Measurements from ENCODE around the gene CDH13.
A peak's percentile ranks its signal among the peaks of the same experiment; 100 is the strongest.

The CDH13 gene

DNA sequence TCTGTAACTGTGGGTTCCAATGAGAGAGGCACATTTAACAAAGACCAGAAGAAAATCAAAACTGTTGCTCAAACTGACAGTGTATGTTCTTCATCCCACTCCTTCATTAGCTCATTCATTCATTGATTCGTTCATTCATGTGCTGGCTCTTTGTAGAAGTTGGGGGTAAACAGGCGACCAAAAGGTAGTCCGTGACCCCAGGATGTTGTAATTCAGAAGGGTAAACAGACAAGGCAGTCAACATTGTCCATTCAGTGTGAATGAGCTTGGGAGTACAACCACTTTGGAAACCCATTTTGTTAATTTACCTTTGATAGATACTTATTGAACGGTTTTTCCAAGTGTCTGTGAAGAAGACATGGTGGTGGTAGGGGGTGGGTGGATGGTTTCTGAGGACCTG lies 26.1 kb downstream of the CDH13 start:
- DNase-seq (ENCODE audit: low spot score), result no peak

DNA sequence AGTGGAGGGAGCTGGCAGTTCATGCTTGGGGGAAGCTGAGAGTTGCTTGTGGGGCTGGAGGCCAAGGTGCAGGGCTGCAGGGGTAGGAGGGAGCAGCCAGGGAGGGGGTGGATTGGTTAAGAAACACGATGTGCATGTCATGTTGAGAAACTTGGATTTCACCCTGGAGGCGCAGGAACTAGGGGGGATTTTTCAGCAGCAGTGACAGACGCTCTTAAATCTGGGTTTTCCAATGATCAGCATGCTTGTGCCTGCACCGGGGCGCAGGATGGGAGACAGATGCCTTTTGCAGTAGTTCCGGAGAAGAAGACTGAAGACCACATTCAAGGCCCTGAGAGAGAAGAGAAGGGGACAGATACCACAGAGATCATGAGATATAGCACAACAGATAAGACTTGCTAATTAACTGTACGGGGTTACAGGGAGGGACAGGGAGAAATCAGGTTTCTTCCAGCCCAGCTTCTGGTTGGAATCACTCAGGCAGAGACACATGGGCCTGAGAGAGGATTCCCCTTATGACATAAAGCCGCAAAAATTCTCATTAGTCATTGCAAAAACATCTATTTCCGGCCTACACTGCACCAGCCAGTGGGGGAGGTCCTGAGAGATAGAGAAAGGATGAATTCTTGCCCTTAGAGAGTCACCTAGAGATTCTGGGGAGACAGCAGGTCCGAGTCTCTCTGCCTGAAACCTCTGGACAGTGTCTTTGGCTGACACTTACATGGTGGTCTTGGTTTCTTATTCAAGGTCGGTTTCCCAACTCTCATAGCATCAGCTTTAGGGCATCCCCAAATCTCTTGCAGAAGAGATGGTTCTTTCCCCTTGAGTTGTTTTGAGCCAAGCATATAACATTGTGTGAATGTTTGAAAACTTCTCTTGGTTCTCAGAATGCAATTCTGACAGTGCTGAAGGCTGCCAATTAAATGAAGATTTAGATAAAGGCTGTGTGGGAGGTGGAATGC lies 27.1 kb downstream of the CDH13 start:
- peak; percentile 61 for DNase-seq (ENCODE audit: low spot score)

DNA sequence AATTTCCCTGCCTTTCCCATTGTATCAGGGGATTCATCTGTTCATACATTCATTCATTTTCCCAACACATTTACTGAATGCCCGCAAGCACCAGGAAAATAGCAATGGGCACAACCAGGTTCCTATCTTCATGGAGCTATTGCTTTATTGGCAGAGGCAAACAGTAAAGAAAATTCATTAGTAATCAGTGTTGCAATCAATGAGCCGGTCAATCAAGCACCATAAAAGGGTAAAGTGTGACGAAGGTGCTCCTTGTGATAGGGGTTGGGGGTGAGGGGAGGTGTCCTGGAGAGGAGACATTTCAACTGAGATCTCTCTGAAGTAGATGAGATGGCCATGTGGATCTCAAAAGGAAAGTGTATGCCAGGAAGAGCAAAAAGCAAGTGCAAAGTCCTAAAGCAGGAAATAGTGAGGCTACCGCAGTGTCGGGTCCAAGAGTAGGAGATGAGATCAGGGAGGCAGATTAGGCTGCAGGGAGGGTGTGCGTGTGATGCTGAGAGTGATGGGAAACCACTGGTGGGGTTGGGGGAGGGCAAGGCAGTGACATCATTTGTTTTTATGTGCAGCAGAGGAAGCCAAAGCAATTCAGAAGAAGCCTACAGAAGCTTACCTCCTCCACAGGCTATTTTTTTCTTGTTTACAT lies 28.4 kb downstream of the CDH13 start:
- peak; percentile 71 for DNase-seq (ENCODE audit: low spot score)

DNA sequence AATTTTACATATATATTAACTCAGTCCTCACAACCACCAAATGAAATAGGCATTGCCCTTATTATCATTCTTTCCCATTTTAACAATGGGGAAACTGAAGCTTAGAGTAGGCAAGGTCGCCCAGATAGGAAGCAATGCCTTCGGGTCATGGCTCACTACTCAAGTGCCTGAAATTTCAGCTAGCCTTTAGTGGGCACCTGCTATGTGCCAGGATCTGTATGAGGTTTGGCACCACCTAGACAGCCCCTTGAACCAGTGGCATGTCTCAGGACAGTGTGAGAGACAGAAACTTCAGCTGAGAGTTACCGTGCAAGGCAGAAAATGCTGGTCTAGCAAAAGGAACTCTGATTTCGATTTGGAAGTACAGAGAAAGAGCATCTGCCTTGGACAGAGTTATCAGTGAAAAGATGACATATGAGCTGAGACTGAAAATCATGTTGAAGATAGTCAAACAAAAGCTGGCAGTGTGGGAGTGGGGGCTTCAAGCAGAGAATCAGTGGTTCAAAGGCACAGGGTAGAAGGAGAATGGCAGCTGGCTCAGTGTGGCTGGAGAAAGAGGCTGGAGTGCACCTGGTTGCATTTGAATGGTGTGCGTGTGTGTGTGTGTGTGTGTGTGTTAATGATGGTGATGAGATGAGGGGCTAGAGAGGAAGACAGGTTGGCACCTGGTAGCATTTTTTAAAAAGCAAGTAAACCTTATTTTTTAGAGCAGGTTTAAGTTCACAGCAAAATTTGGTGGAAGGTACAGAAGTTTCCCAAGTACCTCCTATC lies 29.1 kb downstream of the CDH13 start:
- no peak for DNase-seq (ENCODE audit: low spot score)

DNA sequence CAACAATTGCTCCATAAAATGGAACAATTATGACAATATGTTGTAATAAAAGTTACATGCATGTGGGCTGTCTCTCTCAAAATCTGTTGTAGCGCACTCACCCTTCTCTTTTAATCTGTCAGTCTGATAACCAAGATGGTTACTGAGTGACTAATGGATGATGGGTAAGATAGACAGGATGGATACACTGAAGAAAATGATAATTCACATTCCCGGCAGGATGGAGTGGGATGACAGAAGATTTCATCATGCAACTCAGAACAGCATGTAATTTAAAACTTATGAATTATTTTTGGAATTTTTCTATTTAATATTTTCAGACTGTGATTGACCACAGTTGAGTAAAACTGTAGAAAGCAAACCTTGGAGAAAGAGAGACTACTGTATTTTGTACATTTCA lies 30.5 kb downstream of the CDH13 start:
- no peak for DNase-seq (ENCODE audit: low spot score)

DNA sequence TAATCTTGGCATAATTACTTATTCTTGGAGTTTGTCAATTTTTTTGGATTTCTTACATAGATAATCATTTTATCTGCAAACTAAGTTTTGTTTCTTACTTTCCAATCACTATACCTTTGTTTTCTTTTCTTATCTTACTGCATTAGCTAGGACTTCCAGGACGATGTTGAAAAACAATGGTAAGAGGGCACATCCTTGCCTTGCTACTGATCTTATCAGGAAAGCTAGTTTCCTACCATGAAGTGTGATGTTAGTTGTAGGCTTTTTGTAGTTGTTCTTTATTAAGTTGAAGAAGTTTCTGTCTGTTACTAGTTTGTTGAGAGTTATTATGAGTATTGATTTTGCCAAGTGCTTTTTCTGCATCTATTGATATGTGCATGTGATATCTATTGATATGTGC lies 31.0 kb downstream of the CDH13 start:
- no peak for DNase-seq (ENCODE audit: low spot score)

DNA sequence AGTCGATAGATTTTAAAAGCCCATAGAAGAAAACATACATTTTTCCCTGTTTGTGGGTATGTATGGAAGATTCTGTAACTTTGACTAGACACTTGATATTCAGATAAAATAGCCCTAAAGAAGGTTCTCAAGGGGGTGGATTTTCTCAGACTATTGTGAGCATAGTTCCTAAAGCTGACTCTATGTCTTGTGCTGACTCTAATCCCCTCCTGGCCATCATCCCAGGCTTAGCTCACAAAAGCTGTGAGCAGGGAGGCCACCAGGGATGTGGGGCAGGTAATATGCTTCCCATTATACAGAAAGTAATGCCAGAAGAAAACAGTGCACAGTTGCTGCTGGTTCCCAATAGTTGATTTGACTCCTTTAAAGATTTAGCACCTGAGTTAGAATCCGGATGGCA lies 32.0 kb downstream of the CDH13 start:
- DNase-seq (ENCODE audit: low spot score), result no peak

DNA sequence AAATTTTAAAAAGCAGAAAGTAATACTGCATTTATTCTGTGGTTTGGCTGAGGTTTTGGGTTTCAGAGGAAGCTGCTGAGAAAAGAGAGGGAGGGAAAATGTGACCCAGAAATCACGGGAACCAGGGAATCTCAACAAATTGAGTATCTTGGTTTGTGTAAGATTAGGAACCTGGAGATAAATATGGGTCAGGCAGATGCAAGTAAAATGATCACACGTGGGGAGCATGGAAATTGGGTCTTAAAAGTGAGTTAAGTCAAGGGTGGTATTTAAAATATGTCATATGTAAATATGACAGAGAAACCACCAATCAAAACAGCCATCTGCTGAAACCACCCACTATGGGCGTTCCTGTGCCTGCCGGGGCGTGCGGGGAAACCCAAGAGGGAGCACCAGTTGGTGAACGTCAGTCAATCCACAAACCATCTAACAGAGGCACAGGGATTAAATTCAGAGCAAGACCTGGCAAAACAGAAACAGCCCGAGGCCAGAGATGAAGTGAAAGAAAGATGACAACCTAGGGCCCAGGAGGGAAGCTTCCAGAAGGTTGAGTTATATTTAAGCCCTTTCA lies 33.4 kb downstream of the CDH13 start:
- peak; percentile 44 for DNase-seq (ENCODE audit: low spot score)

DNA sequence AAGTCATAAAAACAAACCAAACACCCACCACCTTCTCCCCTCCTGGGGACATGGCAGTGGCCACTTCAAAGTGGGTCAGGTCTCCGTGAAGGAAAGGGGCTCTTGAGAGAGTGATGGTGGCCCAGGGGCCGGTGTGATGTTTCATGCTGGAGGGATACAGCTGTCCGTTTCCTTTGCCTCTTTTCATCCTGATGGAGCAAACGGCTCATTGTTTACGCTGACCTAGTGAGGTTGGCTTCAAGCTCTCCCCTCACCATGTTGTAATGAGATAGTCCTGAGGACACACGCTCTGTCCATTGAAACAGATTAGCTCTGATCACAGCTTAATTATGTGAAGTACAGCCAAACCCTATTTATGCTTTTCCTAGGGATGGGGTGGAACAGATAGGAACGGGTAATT lies 34.2 kb downstream of the CDH13 start:
- no peak for DNase-seq (ENCODE audit: low spot score)

DNA sequence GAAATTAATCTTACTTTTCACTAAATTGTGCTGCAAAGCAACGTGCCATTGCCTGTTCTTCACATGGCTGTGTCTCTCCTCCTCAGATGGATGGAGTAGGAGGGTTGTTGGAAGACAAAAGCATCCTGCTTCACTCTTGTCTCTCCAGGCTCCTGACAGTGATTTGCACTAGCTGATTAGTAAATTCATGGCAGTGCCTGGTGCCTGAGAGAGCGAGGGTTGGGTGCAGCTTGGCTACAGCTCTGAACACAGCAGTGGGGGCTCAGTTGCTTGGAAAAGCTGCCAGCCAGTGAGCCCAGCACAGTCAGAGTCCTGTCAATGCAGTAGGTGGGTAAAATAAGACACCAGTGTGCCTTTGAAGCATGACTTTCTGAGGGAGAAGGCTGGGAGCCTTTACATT lies 37.4 kb downstream of the CDH13 start:
- no peak for DNase-seq (ENCODE audit: low spot score)

DNA sequence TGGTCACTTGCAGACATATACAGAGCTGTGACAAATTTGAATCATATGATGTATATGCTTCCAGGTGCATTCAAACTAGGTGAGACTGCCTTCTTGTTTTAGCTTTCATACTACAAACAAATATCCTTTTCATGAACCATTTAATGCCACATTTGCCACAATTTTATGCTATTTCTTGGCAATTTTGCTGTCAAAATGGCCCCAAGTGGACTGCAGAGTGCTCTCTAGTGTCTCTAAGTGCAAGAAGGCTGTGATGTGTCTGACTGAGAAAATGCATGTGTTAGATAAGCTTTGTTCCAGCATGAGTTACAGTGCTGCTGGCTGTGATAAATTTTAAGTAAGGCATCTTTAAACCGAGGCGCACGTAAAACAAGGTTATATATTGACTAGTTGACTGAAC lies 38.3 kb downstream of the CDH13 start:
- DNase-seq (ENCODE audit: low spot score), result no peak

DNA sequence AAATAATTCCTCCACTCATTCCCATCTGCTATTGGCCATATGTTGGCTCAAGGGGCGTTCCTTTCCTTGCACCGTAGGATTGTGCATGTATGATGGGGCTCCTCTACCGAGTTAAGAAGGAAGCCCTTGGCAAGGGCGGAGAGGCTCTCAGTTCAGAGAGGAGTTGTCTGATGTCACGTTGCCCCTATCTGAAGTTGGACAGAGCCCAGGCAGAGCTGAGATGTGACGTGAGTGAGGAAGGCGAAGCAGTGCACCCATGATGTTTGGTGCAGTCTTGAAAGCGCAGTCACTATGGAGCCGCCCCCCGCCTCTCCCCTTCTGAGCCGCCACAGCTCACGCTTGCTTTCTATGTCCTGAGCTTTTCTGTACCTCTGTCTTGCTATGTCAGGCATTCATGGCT lies 40.7 kb downstream of the CDH13 start:
- DNase-seq (ENCODE audit: low spot score), result no peak

DNA sequence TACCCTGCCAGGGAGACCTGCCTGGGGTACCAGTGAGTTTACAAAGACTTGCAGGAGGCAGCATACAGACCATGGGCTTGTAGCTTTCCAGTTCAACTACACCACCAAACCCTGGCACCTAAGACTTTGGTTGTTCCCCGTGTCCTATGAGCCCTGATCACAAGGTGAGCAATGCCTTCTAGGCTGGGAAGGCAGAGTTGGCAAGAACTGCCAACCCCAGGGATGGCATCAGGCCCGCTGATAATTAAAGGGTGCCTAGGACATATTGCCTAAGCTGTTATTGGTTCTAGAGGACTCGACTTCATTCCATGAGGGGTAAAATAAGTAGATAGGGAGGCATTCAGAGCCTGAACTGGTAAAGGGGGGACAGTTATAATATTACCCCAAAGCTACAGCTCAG lies 41.3 kb downstream of the CDH13 start:
- DNase-seq (ENCODE audit: low spot score), result no peak

DNA sequence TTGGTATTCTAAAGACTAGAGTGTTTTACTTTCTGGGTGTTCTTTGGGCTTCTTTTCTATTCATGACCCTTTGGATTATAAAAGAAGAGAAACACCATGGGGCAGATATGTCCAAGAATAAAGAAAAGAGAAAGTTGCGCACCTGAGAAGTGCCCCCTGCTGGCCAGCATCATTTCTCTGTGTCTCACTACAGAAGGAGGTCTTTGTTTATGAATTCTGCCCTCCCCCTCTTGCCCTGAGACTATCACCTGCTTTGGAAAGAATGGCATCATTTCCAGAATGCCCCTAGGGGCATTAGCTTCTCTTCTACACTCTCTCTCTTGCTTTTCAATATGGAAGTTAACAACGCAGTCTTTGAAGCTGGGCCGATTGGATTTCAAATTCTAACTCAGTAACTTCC lies 45.0 kb downstream of the CDH13 start:
- peak; percentile 34 for DNase-seq (ENCODE audit: low spot score)

DNA sequence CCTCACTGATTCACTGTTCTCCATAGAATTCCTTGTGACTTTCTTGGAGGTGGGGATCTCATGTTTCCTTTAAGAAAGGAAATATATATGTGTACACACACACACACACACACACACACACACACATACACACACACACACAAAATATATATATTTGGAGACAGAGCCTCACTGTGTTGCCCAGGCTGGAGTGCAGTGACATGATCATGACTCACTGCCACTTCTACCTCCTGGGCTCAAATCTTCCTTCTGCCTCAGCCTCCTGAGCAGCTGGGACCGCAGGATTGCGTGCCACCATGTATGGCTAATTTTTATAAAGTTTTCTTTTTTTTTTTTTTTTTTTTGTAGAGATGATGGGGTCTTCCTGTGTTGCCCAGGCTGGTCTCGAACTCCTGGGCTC lies 45.9 kb downstream of the CDH13 start:
- no peak for DNase-seq (ENCODE audit: low spot score)

DNA sequence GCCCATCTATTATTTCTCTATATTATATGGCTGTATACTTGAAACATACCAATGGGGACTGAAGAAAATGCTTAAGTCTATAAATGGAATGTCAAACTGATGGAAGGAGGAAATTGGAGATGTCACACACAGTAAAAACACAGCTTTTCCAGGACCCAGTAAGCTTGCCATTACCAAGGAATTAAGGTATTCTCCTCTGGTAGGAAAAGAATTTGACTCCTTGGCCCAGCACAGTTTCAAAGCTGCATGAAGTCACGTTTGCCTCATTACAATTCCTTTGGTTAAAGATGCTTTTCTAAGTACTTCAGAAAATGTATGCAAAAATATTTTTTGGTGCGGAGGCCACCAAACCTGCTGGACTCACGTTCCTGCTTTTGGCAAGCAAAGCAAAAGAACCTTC lies 48.5 kb downstream of the CDH13 start:
- DNase-seq (ENCODE audit: low spot score), result no peak

DNA sequence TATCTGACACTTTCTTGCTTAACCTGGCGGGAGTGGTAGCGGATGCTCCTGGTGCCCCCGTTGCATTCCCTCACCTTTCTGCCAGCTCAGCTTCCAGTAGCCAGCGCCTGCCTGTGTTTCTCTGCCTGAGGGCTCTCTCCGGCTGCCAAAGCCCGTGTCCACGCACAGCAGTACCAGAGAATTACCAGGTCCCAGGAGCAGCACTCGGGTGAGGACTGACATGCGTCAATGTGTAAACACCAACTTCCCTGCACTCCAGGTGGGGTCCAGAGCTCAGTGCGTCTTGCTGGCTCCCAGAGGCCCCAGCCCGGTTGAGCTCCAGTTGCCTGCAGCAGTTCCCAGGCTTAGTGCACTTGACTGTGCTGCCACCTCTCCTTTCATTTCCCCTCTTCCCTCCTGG lies 54.8 kb downstream of the CDH13 start:
- no peak for DNase-seq (ENCODE audit: low spot score)

DNA sequence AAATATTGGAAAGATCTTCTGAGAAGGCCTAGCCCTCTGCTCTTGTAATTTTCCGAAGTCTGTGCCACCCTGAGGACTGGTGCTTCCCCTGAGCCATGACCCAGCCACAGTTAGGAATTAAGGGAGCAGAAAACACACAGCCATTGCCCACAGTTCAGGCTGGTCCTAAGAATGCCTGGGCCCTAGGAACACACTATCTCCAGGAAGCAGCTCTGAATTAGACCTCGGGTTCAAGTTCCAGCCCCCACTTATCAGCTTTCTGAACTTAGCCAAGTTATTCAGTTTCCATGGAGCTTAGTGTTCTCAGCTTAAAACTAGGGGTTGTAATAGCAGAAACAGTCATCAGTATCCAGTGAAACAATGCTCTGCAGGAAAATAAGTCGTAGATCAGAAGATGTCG lies 56.0 kb downstream of the CDH13 start:
- no peak for DNase-seq (ENCODE audit: low spot score)

DNA sequence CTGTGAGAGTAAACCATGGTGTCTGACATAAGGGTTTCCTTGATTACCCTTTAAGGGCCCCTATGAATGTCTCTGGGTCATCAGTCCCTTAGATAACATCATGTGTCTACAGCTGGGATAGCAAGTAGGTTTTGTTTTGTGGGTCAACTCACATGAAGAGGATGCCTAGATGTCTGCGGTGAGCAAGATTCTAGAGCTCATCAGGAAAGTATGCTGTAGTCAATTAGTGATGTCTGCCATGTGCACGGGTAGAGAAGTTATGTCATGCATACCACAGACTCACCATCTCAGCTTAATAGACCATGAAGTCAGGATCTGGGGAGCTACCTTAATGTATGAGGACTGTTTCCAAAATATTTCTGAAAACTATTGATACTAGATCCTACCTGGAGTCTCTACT lies 57.5 kb downstream of the CDH13 start:
- no peak for DNase-seq (ENCODE audit: low spot score)

DNA sequence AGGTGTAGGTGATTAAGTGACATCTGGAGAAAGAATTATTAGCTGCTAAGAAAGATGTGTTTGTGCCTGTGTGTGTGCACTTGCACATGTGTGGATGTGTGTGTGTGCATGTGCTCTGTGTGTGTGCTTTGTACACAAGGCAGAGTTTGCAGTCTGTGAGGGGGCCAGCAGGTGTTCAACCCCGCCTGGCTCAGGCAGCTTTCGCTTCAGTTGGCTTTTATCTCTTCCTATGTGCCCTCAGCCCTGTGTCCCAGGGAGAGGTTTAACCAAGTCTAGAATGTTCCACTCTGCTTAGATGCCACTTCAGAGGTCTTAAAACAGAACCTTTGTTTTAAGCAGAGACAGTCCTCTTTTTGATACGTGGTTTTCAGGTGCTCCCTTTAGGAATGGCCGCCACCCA lies 58.8 kb downstream of the CDH13 start:
- DNase-seq (ENCODE audit: low spot score), result no peak

DNA sequence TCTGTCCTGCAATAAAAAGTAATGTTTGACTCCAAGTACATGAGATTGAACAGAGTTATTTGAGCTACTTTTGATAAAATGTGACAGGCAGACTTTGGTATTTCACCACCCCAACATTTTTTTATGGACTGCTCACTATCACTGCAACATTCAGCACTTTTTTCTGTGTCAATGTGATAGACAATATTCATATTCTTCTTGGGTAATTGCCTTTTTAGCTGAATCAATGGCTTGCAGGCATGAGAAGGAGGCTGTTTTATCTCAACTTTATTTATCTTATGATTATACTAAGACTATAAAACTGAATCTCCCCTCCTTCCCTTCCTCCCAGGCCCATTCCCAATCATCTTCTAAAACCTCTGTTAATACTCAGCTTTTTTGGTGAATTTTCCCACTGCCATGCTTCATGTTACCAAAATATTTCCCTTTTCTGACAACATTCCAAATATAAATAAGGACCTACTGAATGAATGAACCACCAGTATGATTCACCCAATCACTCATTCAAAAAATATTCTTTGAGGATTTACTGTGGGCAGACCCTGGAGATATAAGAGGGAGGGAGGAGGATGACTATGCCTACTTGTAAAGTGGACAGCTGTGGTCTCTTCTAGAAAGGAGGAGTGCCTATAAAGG lies 67.6 kb downstream of the CDH13 start:
- no peak for DNase-seq (ENCODE audit: low spot score)

DNA sequence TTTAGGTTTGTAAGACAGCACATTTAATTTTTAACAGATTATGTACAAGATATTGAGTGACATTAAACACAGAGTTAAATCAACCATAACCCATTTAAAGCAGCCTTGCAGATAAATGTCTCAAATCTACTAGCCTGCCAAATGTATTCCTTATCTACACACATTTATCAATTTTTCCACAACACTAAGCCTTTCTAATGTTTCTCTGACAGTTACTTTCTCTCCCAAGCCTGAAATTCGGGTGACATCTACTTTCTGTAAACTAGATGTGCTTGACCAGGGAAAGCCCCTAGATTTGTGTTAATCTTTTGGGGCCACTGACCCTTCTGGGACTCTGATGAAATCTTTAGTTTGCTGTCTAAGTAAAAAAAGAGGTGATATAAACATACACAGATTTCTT lies 69.0 kb downstream of the CDH13 start:
- DNase-seq (ENCODE audit: low spot score), result no peak
